Pancreas (tissue), 10 donors: ENCODE measurements around the gene CACNA1E. TPM values are rescaled to one million over a fixed set of nuclear protein-coding genes. Genes with fewer than 3 reads are reported as not detected.

ENCODE experiments used
- ATAC-seq, 4 donors: fragments of 200-7000 bp; cut with Tn5 transposase; one replicate each; pipeline versions ENCODE4 v1.8.0 to v1.9.1; 2020; ENCODE audit warnings: mild to moderate bottlenecking in 4 of 4, moderate library complexity in 4 of 4
- DNase-seq, 6 donors: peaks; one replicate each; pipeline ENCODE4 v3.0.0-alpha.2; 2020
- FAIRE-seq: peaks from 2 replicates; lab custom pipeline; 2012; peaks lifted over from hg19 to GRCh38; lab: Jason Lieb, UNC
- H3K27ac ChIP-seq, 4 donors: fragments of 200-600 bp; sonication (generic); 1 replicate in 3 of 4; 2 replicates in 1 of 4; pipeline versions ENCODE4 v1.5.0 to v1.8.0; 2020
- H3K27me3 ChIP-seq, 4 donors: fragments of 200-600 bp; one replicate each; pipeline ENCODE4 v1.8.0; 2021
- H3K36me3 ChIP-seq, 3 donors: fragments of 200-600 bp; sonication (generic) in 1 of 3; one replicate each; pipeline versions ENCODE4 v1.5.0 to v1.8.0; 2020 to 2021
- H3K4me1 ChIP-seq, 3 donors: fragments of 200-600 bp; one replicate each; pipeline ENCODE4 v1.8.0; 2021
- H3K4me3 ChIP-seq, 4 donors: fragments of 200-600 bp; sonication (generic) in 2 of 4; one replicate each; pipeline versions ENCODE4 v1.5.0 to v1.8.0; 2020 to 2021
- H3K9me3 ChIP-seq, 4 donors: fragments of 200-600 bp; one replicate each; pipeline ENCODE4 v1.8.0; 2021
- CTCF ChIP-seq, 4 donors: fragments of 200-600 bp; sonication (generic) in 3 of 4; IDR thresholded peaks; one replicate each; pipeline versions ENCODE4 v1.5.0 to v1.8.0; 2021; ENCODE audit warnings: antibody characterized with exemption in 4 of 4
- WGBS, 2 donors: extraction: QIAGEN DNeasy Blood & Tissue Kit; methylation state at CpG; one replicate each; pipeline ENCODE4 v1.1.7; 2013; 5-methylcytosine and 5-hydroxymethylcytosine counted together
- intact Hi-C, 3 donors: fragments of 100-400 bp; cut with DNase I; formaldehyde crosslinking; loops; one replicate each; pipeline versions ENCODE4 v1.11.1 to v1.14.2; 2022
- polyA plus RNA-seq, 2 donors: library from polyadenylated mRNA; stranded (reverse); fragments of 200-250 nt; gene quantifications; one replicate each; pipeline ENCODE4 v1.2.3, GENCODE V29; 2013
- total RNA-seq, 6 donors: library from RNA; stranded (reverse); fragmentation: NEBNext Ultra II Directional in 4 of 6; extraction: Animal tissue kit (Norgen Biotek cat#: 25700) in 4 of 6; gene quantifications; one replicate each; pipeline versions ENCODE4 v1.2.1 to v1.2.4, GENCODE V29; 2021 to 2023
- donor health status: healthy with polysubstance abuse.
- donor health status: DM: no; HTN: no; CAD: no; lungs with moderate emphysema.
- donor health status: DM: no; HTN: no; CAD: no.
- donor health status: control.
- donor health status: control.
- donor health status: Bipolar disorder and iron deficiency.
- donor health status: DM: yes; HTN: yes; CAD: no.
- donor health status: DM: no; HTN: no; CAD: no.
- donor health status: DM: no; HTN: no; CAD: no.
- donor health status: DM: yes; HTN: yes; CAD: no.

Gene CACNA1E
- total and polyA plus RNA-seq, 8 donors, result 0.02 to 0.12 (median 0.07) TPM; not detected in 2

GRCh38 chr1:181754103-181754502 is 270.8 kb downstream of the CACNA1E start:
- Histone ChIP-seq H3K4me3 (no peak overlapping the region), H3K9me3 (no peaks in the 10 kb centered on the region), H3K27me3 (no peaks in the 10 kb centered on the region), H3K4me1 (no peaks in the 10 kb centered on the region), H3K27ac (no peak overlapping the region), H3K36me3 (no peaks in the 10 kb centered on the region)
- no peak for DNase-seq
- ATAC-seq, result no peak
- no peak for FAIRE-seq
- 68 to 80% methylated on average over 4 of the region's 4 CpGs for WGBS, 2 donors
- TF ChIP-seq CTCF (IDR thresholded peaks at IDR 0.05), result no peak
- intact Hi-C loops, result no loop called here

GRCh38 chr1:181759481-181759880 is 276.2 kb downstream of the CACNA1E start:
- Histone ChIP-seq H3K36me3 (no peaks in the 10 kb centered on the region), H3K27ac (no peak overlapping the region), H3K9me3 (no peaks in the 10 kb centered on the region), H3K4me1 (no peaks in the 10 kb centered on the region), H3K4me3 (no peak overlapping the region), H3K27me3 (no peaks in the 10 kb centered on the region)
- WGBS, 2 donors, result 31 to 55% methylated on average over 3 of the region's 3 CpGs
- intact Hi-C loops, result no loop called here
- FAIRE-seq, result no peak
- no peak for DNase-seq
- TF ChIP-seq CTCF (IDR thresholded peaks at IDR 0.05), result no peak
- no peak for ATAC-seq

GRCh38 chr1:181763736-181764135 is 280.4 kb downstream of the CACNA1E start:
- Histone ChIP-seq H3K27me3 (no peaks in the 10 kb centered on the region), H3K36me3 (no peaks in the 10 kb centered on the region), H3K4me1 (no peaks in the 10 kb centered on the region), H3K27ac (no peak overlapping the region), H3K4me3 (no peak overlapping the region), H3K9me3 (no peaks in the 10 kb centered on the region)
- FAIRE-seq (no peak), ATAC-seq (no peak), DNase-seq (no peak)
- TF ChIP-seq CTCF (IDR thresholded peaks at IDR 0.05), result no peak
- intact Hi-C loops, result no loop called here

GRCh38 chr1:181765451-181766026 is 282.2 kb downstream of the CACNA1E start:
- WGBS, 2 donors, result 53 to 70% methylated on average over 5 of the region's 5 CpGs
- ATAC-seq (no peak), DNase-seq (no peak), FAIRE-seq (no peak)
- no peaks in the 10 kb centered on the region for H3K27me3 ChIP-seq
- no peak overlapping the region for H3K4me3 ChIP-seq
- intact Hi-C loops, result no loop called here
- no peak overlapping the region for H3K27ac ChIP-seq
- H3K36me3 ChIP-seq, result no peaks in the 10 kb centered on the region
- no peaks in the 10 kb centered on the region for H3K4me1 ChIP-seq
- TF ChIP-seq CTCF (IDR thresholded peaks at IDR 0.05), result no peak
- no peaks in the 10 kb centered on the region for H3K9me3 ChIP-seq

- H3K4me1 ChIP-seq, result no peaks in the 10 kb centered on the region
- intact Hi-C loops, result no loop called here
- no peak for FAIRE-seq
- H3K4me3 ChIP-seq, result no peak overlapping the region
- no peaks in the 10 kb centered on the region for H3K9me3 ChIP-seq
- no peaks in the 10 kb centered on the region for H3K36me3 ChIP-seq
- no peak for ATAC-seq
- WGBS, 2 donors, result 62 to 70% methylated on average over 2 of the region's 2 CpGs
- no peak for DNase-seq
- no peak overlapping the region for H3K27ac ChIP-seq
- no peak for TF ChIP-seq CTCF (IDR thresholded peaks at IDR 0.05)
- no peaks in the 10 kb centered on the region for H3K27me3 ChIP-seq
Measured at GRCh38 chr1:181767001-181767708, 283.8 kb downstream of the CACNA1E start.
